NCI-H2227 (cell line): ENCODE measurements around the gene PPP1R15B.
"Not testable (repeated sequence)": the region's sequence is repeated elsewhere in the genome, so short reads cannot be mapped to it uniquely, and the experiment has no call there.

Experiments
- DNase-seq: peaks from one replicate; lab custom pipeline; 2025; ENCODE audit not compliant: unreplicated experiment; lab: John Stamatoyannopoulos, UW

PPP1R15B gene

GRCh38 chr1:204443871-204444581, 32.4 kb upstream of the PPP1R15B start:
- DNase-seq = no peak

GRCh38 chr1:204443260-204443619, 31.6 kb upstream of the PPP1R15B start:
- DNase-seq = no peak

DNA sequence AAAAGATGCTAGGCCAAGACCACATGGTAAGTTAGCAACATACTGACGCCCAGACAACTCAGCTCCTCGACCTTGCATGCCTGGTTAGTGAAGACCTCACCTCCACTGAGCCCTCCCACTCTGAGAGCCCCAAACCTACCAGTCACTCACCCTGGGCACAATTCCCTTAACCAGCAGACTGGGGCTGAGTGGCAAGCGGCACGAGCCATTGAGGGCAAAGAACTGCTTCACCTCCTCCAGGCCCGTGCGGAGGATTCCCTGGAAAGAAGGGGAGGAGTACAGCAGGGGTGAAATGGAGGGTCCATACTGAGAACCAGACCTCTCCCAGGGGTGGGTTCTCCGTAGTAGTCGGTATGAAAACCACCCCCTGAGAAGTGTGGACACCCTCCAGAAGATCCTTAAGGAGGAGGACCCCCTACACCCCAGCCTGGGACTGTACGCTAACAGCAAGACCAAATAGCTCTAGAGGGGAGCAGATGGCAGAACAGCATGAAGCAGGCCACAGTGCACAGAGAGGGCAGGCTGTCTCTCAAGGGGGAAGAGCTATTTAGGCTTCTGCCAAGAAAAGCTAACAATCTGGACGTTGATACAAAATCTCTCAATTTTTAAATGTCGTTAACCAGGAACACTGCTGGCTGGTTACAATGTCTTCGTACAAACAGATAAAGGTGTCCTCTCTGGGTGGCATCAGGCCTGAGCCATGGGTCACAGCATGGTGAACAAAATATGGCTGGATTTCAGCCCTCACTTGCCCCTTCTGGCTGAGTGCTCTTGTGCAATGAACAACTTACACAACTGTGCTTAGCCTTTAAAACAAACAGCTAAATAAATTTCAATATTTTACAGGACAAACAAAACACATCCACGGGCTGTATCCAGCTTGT, 31.0 kb upstream of the PPP1R15B start:
- DNase-seq = no peak

DNA sequence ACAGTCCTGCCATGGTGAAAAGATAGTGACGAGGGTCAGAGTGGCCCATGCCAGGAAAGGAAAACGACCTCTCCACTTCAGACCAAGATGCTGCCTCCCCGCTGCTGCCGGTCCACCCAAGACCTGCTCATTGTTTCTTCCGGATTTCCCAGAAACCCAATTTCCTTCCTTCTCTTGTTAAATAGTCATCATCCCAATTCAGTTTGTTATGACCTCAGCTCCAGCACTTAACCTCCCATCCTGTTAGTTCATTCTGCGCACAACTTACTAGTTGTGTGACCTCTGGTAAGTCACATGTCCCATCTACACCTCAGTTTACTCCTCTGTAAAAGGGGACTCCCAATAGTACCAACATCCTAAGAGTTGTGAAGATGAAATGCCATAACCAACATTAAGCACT, 29.9 kb upstream of the PPP1R15B start:
- no peak for DNase-seq

GRCh38 chr1:204439621-204440375, 28.2 kb upstream of the PPP1R15B start:
- no peak for DNase-seq

GRCh38 chr1:204438628-204439027, 27.0 kb upstream of the PPP1R15B start:
- DNase-seq = no peak

- no peak for DNase-seq
Observed at GRCh38 chr1:204437796-204438570, 26.4 kb upstream of the PPP1R15B start.

DNA sequence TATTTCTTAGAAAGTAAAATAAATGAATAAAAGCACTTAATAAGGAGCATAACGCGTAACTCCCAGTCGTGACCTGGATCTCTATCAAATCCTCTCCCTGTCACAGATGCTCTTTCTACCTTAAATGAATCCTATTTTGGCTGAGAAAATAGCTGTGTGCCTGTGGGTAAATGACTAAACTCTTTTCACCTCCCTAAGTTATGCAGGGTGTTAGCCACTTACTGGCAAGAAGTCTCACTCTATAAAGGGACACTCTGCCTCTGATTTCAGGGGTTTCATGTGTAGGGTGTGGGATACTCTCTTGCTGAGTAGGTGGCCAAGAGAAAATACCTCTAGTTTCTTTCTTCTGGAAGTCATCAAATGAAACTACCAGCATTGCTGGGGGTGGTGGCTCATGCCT, 24.3 kb upstream of the PPP1R15B start:
- DNase-seq = no peak

GRCh38 chr1:204435381-204435831, 23.8 kb upstream of the PPP1R15B start:
- DNase-seq = no peak

GRCh38 chr1:204434116-204434755, 22.6 kb upstream of the PPP1R15B start:
- DNase-seq = no peak

DNA sequence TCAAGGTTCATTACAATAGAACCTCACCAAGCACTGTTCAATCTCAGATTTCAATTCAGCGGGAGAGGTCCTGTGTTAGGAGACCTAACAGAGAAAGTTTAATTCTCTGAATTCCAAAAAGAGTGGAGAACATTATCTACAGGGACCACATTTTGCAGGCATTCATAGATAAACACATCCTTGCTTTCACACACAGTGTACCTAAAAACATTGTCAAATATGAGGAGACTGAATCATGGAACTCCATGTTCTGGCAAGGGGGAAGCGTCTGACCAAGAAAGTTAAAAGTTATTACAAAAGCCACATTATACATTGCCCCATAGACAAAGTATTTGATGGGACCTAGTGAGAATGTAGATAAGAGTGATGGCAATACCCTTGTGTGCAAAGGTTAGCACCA, 21.1 kb upstream of the PPP1R15B start:
- DNase-seq = no peak

GRCh38 chr1:204431310-204432184, 19.9 kb upstream of the PPP1R15B start:
- DNase-seq = peak; percentile 82

GRCh38 chr1:204429746-204430145, 18.1 kb upstream of the PPP1R15B start:
- DNase-seq = peak; percentile 49

- DNase-seq = no peak
Observed at GRCh38 chr1:204426971-204427701, 15.5 kb upstream of the PPP1R15B start.

DNA sequence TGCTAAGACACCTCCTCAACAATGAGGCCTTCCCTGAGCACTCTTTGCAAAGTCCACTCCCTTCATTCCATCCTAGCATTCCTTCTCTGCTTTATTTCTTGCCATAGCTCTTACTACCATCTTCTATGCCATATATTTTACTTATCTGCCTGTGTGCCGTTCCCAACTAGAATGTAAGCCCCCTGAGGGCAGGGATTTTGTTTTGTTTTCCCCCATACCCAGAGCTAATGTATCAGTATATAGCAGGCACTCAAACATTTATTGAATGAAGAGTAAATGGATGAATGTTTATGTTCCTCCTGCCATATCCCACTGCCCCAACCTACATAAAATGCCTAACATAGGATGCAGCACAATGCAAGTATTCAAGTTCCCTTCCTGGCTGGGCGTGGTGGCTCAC, 14.9 kb upstream of the PPP1R15B start:
- DNase-seq = no peak

GRCh38 chr1:204426035-204426436, 14.4 kb upstream of the PPP1R15B start:
- no peak for DNase-seq

GRCh38 chr1:204424621-204425020, 13.0 kb upstream of the PPP1R15B start:
- DNase-seq = no peak

- not testable (repeated sequence) for DNase-seq
Observed at GRCh38 chr1:204422061-204422705, 10.6 kb upstream of the PPP1R15B start.
